Activated naive CD8-positive, alpha-beta T cell treated with anti-CD3 and anti-CD28 coated beads, Interleukin-2, amount 50 U/mL, for 24 hours (primary cell): ENCODE results near the gene GOLGA8N.
"Not testable (repeated sequence)": the region's sequence is repeated elsewhere in the genome, so short reads cannot be mapped to it uniquely, and the experiment has no call there.

Experiments
- ATAC-seq: fragments of 150-1000 bp; cut with Tn5 transposase; one replicate; pipeline ENCODE4 v1.10.0; 2021
- DNase-seq: peaks from one replicate; pipeline ENCODE4 v3.0.0; 2021
- H3K27ac Mint-ChIP-seq: one replicate; pipeline ENCODE4 v1.8.0; 2021; ENCODE audit warnings: mild to moderate bottlenecking, mixed read lengths
- H3K27me3 Mint-ChIP-seq: one replicate; pipeline ENCODE4 v1.8.0; 2021; ENCODE audit warnings: mixed read lengths
- H3K36me3 Mint-ChIP-seq: one replicate; pipeline ENCODE4 v1.8.0; 2021; ENCODE audit warnings: low read depth, mixed read lengths
- H3K4me1 Mint-ChIP-seq: one replicate; pipeline ENCODE4 v1.8.0; 2021; ENCODE audit warnings: mixed read lengths
- H3K4me3 Mint-ChIP-seq: one replicate; pipeline ENCODE4 v1.8.0; 2021; ENCODE audit warnings: mild to moderate bottlenecking, moderate library complexity, mixed read lengths
- H3K9me3 Mint-ChIP-seq: one replicate; pipeline ENCODE4 v1.8.0; 2021; ENCODE audit warnings: mixed read lengths

Gene GOLGA8N

GRCh38 chr15:32593151-32593550 is at the start of gene GOLGA8N:
Gene GOLGA8N, plus strand, starts transcription at chr15:32593456.
- not testable (repeated sequence) for H3K27ac Mint-ChIP-seq

GRCh38 chr15:32543456-32543855 is 49.8 kb upstream of the GOLGA8N start:
- H3K27me3 Mint-ChIP-seq, H3K27ac Mint-ChIP-seq, ATAC-seq: not testable (repeated sequence)

More at GRCh38 chr15:32593151-32593550, at the start of gene GOLGA8N:
- H3K36me3 Mint-ChIP-seq, ATAC-seq, DNase-seq, H3K27me3 Mint-ChIP-seq, H3K9me3 Mint-ChIP-seq, H3K4me1 Mint-ChIP-seq, H3K4me3 Mint-ChIP-seq: not testable (repeated sequence)

GRCh38 chr15:32545129-32545528 is 48.1 kb upstream of the GOLGA8N start:
- not testable (repeated sequence) for H3K27me3 Mint-ChIP-seq, H3K36me3 Mint-ChIP-seq, H3K9me3 Mint-ChIP-seq, H3K4me1 Mint-ChIP-seq, ATAC-seq, H3K27ac Mint-ChIP-seq, DNase-seq, H3K4me3 Mint-ChIP-seq

More at GRCh38 chr15:32543456-32543855, 49.8 kb upstream of the GOLGA8N start:
- H3K4me1 Mint-ChIP-seq, DNase-seq, H3K9me3 Mint-ChIP-seq, H3K4me3 Mint-ChIP-seq, H3K36me3 Mint-ChIP-seq: not testable (repeated sequence)

DNA sequence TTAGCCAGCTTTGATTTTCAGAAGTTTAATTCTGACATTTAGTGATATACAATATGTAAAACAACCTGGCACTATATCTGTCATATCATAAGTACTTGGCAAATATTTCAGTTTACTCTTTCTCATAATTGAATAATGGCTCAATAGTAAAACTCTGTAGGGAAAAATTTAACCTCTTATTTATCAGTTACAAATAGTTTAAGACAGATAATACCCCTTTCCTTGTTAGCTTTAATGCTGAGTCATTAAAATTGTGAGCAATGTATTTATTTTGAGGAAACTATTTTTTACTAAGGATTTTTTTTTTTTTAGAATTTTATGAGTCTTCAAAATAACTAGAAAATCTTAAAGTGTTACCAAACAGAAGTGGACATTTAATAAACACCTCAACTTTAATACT is 38.7 kb upstream of the GOLGA8N start:
- H3K27me3 Mint-ChIP-seq, DNase-seq, H3K4me3 Mint-ChIP-seq, H3K4me1 Mint-ChIP-seq, H3K27ac Mint-ChIP-seq, H3K36me3 Mint-ChIP-seq, ATAC-seq, H3K9me3 Mint-ChIP-seq: not testable (repeated sequence)

GRCh38 chr15:32562198-32562597 is 31.1 kb upstream of the GOLGA8N start:
- not testable (repeated sequence) for H3K4me3 Mint-ChIP-seq, DNase-seq, H3K27ac Mint-ChIP-seq, ATAC-seq, H3K36me3 Mint-ChIP-seq, H3K9me3 Mint-ChIP-seq, H3K27me3 Mint-ChIP-seq, H3K4me1 Mint-ChIP-seq

DNA sequence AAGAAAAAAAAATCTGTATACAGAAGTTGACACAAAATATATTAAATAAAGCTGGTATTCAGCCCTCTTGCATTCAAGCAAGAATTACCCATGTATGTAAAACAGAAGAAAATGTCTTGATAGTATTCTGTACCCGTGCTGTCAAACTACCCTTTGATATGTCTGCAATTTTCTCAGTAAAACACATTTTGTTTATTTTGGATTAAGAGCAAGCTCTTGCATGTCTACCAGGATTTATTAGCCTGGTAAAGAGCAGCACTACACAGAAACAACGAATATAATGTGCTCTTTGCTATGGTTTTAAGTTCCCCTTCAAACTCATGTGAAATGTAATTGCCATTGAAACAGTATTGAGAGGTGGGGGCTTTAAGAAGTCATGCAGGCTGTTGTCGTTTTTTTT is 24.3 kb upstream of the GOLGA8N start:
- ATAC-seq, H3K27ac Mint-ChIP-seq, H3K4me3 Mint-ChIP-seq, H3K9me3 Mint-ChIP-seq, H3K36me3 Mint-ChIP-seq, H3K4me1 Mint-ChIP-seq, H3K27me3 Mint-ChIP-seq, DNase-seq: not testable (repeated sequence)

GRCh38 chr15:32578482-32578881 is 14.8 kb upstream of the GOLGA8N start:
- not testable (repeated sequence) for H3K36me3 Mint-ChIP-seq, H3K27me3 Mint-ChIP-seq, DNase-seq, H3K9me3 Mint-ChIP-seq, ATAC-seq, H3K4me1 Mint-ChIP-seq
- peak overlapping the region; percentile 67 for H3K27ac Mint-ChIP-seq
- peak overlapping the region; percentile 43 for H3K4me3 Mint-ChIP-seq

DNA sequence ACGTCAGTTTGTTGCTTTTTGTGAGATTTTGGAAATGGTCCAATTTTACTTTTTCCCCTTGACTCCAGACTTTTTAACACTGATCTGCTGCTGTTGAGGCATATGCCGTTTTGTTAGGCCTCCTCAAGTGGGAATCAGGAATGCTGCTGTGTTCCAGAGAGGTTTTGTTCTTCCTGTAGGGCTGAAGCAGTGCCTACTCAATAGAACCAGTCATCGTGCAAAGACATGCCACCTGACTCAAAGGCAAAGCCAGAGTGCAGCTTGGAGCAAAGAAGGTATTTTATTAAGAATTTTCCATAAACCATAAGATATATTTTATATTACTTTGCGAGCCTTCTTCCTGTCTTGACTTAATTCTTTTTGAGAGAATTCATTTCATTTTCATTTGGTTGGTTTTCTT is 7.4 kb upstream of the GOLGA8N start:
- not testable (repeated sequence) for H3K4me1 Mint-ChIP-seq, H3K36me3 Mint-ChIP-seq, H3K27ac Mint-ChIP-seq

GRCh38 chr15:32609518-32609917 is 16.3 kb downstream of the GOLGA8N start:
- ATAC-seq, DNase-seq, H3K27me3 Mint-ChIP-seq, H3K9me3 Mint-ChIP-seq, H3K27ac Mint-ChIP-seq, H3K4me3 Mint-ChIP-seq, H3K36me3 Mint-ChIP-seq, H3K4me1 Mint-ChIP-seq: not testable (repeated sequence)

More for the DNA sequence above, 7.4 kb upstream of the GOLGA8N start:
- not testable (repeated sequence) for H3K4me3 Mint-ChIP-seq, H3K27me3 Mint-ChIP-seq, ATAC-seq, H3K9me3 Mint-ChIP-seq, DNase-seq

DNA sequence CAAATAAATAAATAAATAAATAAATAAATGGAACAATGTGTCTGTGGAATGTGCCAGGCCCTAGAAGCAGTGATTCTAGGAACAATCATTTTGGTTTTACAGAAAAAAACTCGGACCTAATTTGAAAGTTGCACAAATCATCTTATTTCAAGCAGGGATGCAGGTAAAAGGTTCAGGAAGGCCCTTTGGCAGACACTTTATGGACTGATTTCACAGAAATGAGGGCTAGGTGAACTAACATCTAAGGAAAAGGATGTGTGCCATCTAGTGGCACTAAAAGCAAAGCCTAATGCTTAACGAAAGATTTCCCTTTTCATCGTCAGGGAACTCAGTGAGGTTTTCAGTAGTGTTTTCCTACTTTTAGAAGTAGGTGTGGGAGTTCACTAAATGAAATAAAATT is 17.5 kb downstream of the GOLGA8N start:
- H3K27ac Mint-ChIP-seq, H3K36me3 Mint-ChIP-seq, DNase-seq, H3K9me3 Mint-ChIP-seq, H3K4me3 Mint-ChIP-seq, H3K27me3 Mint-ChIP-seq, H3K4me1 Mint-ChIP-seq: not testable (repeated sequence)
- peak; percentile 34 for ATAC-seq

- DNase-seq, H3K27me3 Mint-ChIP-seq, H3K9me3 Mint-ChIP-seq: not testable (repeated sequence)
- Mint-ChIP-seq H3K27ac (peak overlapping the region; percentile 96), H3K4me3 (peak overlapping the region; percentile 97), H3K36me3 (peaks cover 25% of the 10 kb centered on the region), H3K4me1 (peaks cover 20% of the 10 kb centered on the region)
- ATAC-seq: peak; percentile 30
Measured at GRCh38 chr15:32614712-32615050, 21.4 kb downstream of the GOLGA8N start.

DNA sequence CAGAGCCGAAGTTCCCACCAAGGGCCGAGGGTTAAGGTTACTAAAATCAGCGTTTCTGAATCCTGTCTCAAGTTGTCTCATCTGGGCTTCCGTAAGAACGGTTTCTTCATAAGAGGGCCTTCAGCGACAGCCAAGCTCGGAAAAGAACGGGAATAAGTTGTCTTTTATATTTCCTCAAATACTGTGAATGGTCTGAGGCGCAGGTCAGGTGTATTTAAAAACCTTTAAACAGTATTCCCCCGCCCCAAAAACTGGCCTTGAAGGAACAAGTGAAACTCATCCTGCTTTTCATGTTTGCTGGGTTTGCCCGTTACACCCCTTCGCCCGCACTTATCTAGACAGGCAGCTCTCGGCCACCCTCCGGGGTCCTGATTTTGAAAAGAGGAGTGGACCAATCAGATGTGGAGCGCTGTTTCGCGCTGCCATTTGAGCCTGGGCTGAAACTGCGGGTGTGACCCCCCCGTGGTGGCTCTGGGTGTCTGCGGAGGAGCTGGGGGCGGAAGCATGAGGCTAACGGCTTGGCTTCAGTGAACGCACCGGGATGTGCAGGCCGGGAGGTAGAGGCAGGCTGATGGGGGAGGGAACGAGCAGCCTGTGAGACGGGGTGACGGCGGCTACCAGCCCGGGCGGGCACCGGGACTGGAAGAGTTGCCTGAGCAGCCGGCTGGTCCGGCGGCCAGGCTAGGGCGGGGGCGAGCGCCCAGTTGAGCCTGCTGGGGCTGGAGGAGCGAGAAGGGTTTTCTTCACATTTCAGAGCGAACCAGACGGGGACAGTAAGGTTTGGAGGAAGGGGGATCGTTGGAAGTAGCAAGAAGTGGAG is 22.0 kb downstream of the GOLGA8N start, which contains the start of gene ARHGAP11A:
ARHGAP11A (plus strand) TSS at position 454 of the 820 bp plus-strand sequence. CDS start 708 bp downstream, outside the sequence.
- Mint-ChIP-seq H3K4me1 (peaks cover 20% of the 10 kb centered on the region), H3K27ac (peak within 1 kb of the TSS; percentile 96), H3K36me3 (peaks cover 25% of the 10 kb centered on the region), H3K4me3 (peak within 1 kb of the TSS; percentile 97)
- H3K27me3 Mint-ChIP-seq, H3K9me3 Mint-ChIP-seq: not testable (repeated sequence)
- peak; percentile 82 for DNase-seq
- peak; percentile 85 for ATAC-seq

DNA sequence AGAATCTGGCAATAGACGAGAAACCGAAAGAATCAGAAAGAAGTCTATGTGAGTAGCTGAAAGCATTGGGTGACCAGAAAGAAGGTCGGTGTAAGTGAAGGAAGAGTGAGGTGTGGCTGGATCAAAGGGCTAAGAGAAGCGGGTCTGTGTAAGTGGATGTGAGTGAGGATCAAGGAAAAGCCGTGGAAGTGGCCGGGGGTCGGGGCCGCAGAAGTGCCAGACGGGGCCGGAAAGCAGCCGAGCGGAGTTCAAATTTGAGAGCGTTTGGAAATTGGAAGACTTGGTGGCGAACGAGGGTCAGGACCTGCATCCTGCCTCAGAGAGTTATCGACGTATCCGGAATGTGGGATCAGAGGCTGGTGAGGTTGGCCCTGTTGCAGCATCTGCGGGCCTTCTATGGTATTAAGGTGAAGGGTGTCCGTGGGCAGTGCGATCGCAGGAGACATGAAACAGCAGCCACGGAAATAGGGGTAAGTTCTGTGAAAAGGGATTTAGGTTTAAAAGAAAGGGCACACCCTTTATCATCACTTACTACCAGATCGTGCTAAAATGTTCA is 22.7 kb downstream of the GOLGA8N start:
- not testable (repeated sequence) for DNase-seq, H3K27me3 Mint-ChIP-seq, H3K9me3 Mint-ChIP-seq
- Mint-ChIP-seq H3K36me3 (peaks cover 25% of the 10 kb centered on the region), H3K4me1 (peaks cover 20% of the 10 kb centered on the region), H3K27ac (peak overlapping the region; percentile 96), H3K4me3 (peak overlapping the region; percentile 97)
- ATAC-seq: peak; percentile 27

DNA sequence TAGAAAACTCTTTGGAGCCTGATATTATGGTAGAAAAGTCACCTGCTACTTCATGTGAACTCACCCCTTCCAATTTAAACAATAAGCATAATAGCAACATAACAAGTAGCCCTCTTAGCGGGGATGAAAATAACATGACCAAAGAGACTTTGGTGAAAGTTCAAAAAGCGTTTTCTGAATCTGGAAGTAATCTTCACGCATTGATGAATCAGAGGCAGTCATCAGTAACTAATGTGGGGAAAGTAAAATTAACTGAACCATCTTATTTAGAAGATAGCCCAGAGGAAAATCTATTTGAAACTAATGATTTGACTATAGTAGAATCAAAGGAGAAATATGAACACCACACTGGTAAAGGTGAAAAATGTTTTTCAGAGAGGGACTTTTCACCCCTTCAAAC is 43.2 kb downstream of the GOLGA8N start:
- no peak overlapping the region for H3K27ac Mint-ChIP-seq
- H3K4me3 Mint-ChIP-seq: no peak overlapping the region
- no peaks in the 10 kb centered on the region for H3K27me3 Mint-ChIP-seq
- no peak for DNase-seq
- H3K4me1 Mint-ChIP-seq: peaks cover 2% of the 10 kb centered on the region
- H3K9me3 Mint-ChIP-seq: no peaks in the 10 kb centered on the region
- no peak for ATAC-seq
- H3K36me3 Mint-ChIP-seq: peaks cover 61% of the 10 kb centered on the region

- Mint-ChIP-seq H3K27me3 (peaks cover 2% of the 10 kb centered on the region), H3K9me3 (no peaks in the 10 kb centered on the region), H3K4me1 (peaks cover 2% of the 10 kb centered on the region), H3K36me3 (peaks cover 58% of the 10 kb centered on the region), H3K27ac (no peak overlapping the region), H3K4me3 (no peak overlapping the region)
- DNase-seq (no peak), ATAC-seq (no peak)
Measured at GRCh38 chr15:32636908-32637567, 43.8 kb downstream of the GOLGA8N start.
